IMR-90 (cell line): ENCODE data around the gene SLC9A9. TPM values are rescaled to one million over a fixed set of nuclear protein-coding genes. Genes with fewer than 3 reads are reported as not detected.

Experiments used
- ATAC-seq: fragments of 200-7000 bp; cut with Tn5 transposase; 2 replicates; pipeline ENCODE4 v1.9.1; 2020; ENCODE audit warnings: low read depth, mild to moderate bottlenecking, moderate library complexity
- BruUV-seq: library from RNA; stranded (reverse); fragments of 400-500 nt; replicated peaks from 2 replicates; lab custom pipeline; 2021; lab: Mats Ljungman, UMichigan
- CTCF ChIA-PET: fragments of 300-600 bp; formaldehyde crosslinking; extraction: SDS; loops from one replicate; lab custom pipeline; 2021; ENCODE audit warnings: antibody characterized with exemption; lab: Yijun Ruan, JAX
- POLR2A ChIA-PET: fragments of 300-600 bp; sonication (Branson Sonifier 250); formaldehyde crosslinking; loops from one replicate; lab custom pipeline; 2022; ENCODE audit warnings: antibody characterized with exemption; ENCODE audit not compliant: unreplicated experiment; lab: Charles Lee
- DNase-seq: peaks from one replicate; pipeline ENCODE4 v3.0.0; 2013
- H2AFZ ChIP-seq: replicated peaks from 2 replicates; pipeline ENCODE3; 2013; ENCODE audit warnings: low read length, mild to moderate bottlenecking; ENCODE audit not compliant: poor library complexity
- H2AK5ac ChIP-seq: 2 replicates; pipeline ENCODE4 v1.6.1; 2013; ENCODE audit warnings: low read depth, low read length, inconsistent platforms
- H2AK9ac ChIP-seq: replicated peaks from 2 replicates; pipeline ENCODE3; 2013; ENCODE audit warnings: mild to moderate bottlenecking, low read depth, low read length, moderate library complexity; ENCODE audit not compliant: poor library complexity
- H2BK120ac ChIP-seq: 2 replicates; pipeline ENCODE4 v1.6.1; 2013; ENCODE audit warnings: low read depth, low read length, inconsistent platforms
- H2BK15ac ChIP-seq: 3 replicates; pipeline ENCODE4 v1.6.1; 2013; ENCODE audit warnings: low read depth, low read length, inconsistent platforms
- H2BK20ac ChIP-seq: 2 replicates; pipeline ENCODE4 v1.6.1; 2013; ENCODE audit warnings: low read depth, mild to moderate bottlenecking, inconsistent platforms, low read length, moderate library complexity
- H2BK5ac ChIP-seq: 2 replicates; pipeline ENCODE4 v1.6.1; 2013; ENCODE audit warnings: mild to moderate bottlenecking, low read depth, low read length, inconsistent platforms; ENCODE audit not compliant: poor library complexity, severe bottlenecking
- H3K14ac ChIP-seq: replicated peaks from 2 replicates; pipeline ENCODE4 v1.6.1; 2013; ENCODE audit warnings: low read depth, low read length, inconsistent platforms
- H3K18ac ChIP-seq: 2 replicates; pipeline ENCODE4 v1.6.1; 2013; ENCODE audit warnings: low read depth, low read length, control low read depth
- H3K23ac ChIP-seq: 2 replicates; pipeline ENCODE4 v1.6.1; 2013; ENCODE audit warnings: low read depth, low read length, inconsistent platforms
- H3K27ac ChIP-seq: 2 replicates; pipeline ENCODE4 v1.5.1; 2013; ENCODE audit warnings: mild to moderate bottlenecking, control low read depth, low read length; ENCODE audit not compliant: insufficient read depth
- H3K27me3 ChIP-seq: 2 replicates; pipeline ENCODE4 v1.6.1; 2013; ENCODE audit warnings: low read length; ENCODE audit not compliant: control insufficient read depth, insufficient read depth
- H3K36me3 ChIP-seq: 2 replicates; pipeline ENCODE4 v1.6.1; 2013; ENCODE audit warnings: low read length, mixed read lengths; ENCODE audit not compliant: control insufficient read depth, insufficient read depth
- H3K4ac ChIP-seq: 2 replicates; pipeline ENCODE4 v1.6.1; 2013; ENCODE audit warnings: low read depth, low read length, inconsistent platforms
- H3K4me1 ChIP-seq: 2 replicates; pipeline ENCODE4 v1.6.1; 2013; ENCODE audit warnings: low read length, mixed read lengths; ENCODE audit not compliant: control insufficient read depth, insufficient read depth
- H3K4me2 ChIP-seq: 2 replicates; pipeline ENCODE4 v1.6.1; 2013; ENCODE audit warnings: low read depth, mild to moderate bottlenecking, control low read depth, low read length, moderate library complexity
- H3K4me3 ChIP-seq: 2 replicates; pipeline ENCODE4 v1.5.1; 2013; ENCODE audit warnings: low read depth, mild to moderate bottlenecking, control low read depth, low read length, moderate library complexity; ENCODE audit not compliant: insufficient read depth
- H3K56ac ChIP-seq: 2 replicates; pipeline ENCODE4 v1.6.1; 2013; ENCODE audit warnings: low read length, inconsistent platforms; ENCODE audit not compliant: insufficient read depth; ENCODE audit errors: extremely low read depth
- H3K79me1 ChIP-seq, 2 experiments: 2 replicates each; pipeline ENCODE4 v1.6.1; 2013; ENCODE audit warnings: low read length in 2 of 2, inconsistent platforms in 1 of 2, low read depth in 1 of 2
- H3K9ac ChIP-seq: 2 replicates; pipeline ENCODE4 v1.6.1; 2013; ENCODE audit warnings: low read depth, low read length, control low read depth
- H3K9me1 ChIP-seq: 2 replicates; pipeline ENCODE4 v1.6.1; 2013; ENCODE audit warnings: low read length, inconsistent platforms; ENCODE audit not compliant: insufficient read depth
- H3K9me3 ChIP-seq: 2 replicates; pipeline ENCODE4 v1.6.1; 2013; ENCODE audit warnings: low read length; ENCODE audit not compliant: control insufficient read depth, insufficient read depth
- H4K20me1 ChIP-seq: 2 replicates; pipeline ENCODE4 v1.6.1; 2013; ENCODE audit warnings: low read length, inconsistent platforms; ENCODE audit not compliant: insufficient read depth
- H4K5ac ChIP-seq: 2 replicates; pipeline ENCODE4 v1.6.1; 2013; ENCODE audit warnings: mild to moderate bottlenecking, low read depth, low read length, control low read depth
- H4K8ac ChIP-seq, 2 experiments: 2 replicates each; pipeline ENCODE4 v1.6.1; 2013; ENCODE audit warnings: low read depth in 2 of 2, low read length in 2 of 2, control low read depth in 1 of 2, inconsistent platforms in 1 of 2
- H4K91ac ChIP-seq: 2 replicates; pipeline ENCODE4 v1.6.1; 2013; ENCODE audit warnings: low read depth, low read length, inconsistent platforms; ENCODE audit not compliant: insufficient read depth
- CHD1 ChIP-seq: IDR thresholded peaks from 2 replicates; pipeline ENCODE4 v1.6.1; 2012; ENCODE audit warnings: low read depth, low read length, improper control_type of control experiment
- MAFK ChIP-seq: IDR thresholded peaks from 2 replicates; pipeline ENCODE4 v1.6.1; 2012; ENCODE audit warnings: low read depth, low read length, improper control_type of control experiment
- MAZ ChIP-seq: IDR thresholded peaks from 2 replicates; pipeline ENCODE4 v1.6.1; 2012; ENCODE audit warnings: low read depth, mild to moderate bottlenecking, low read length, improper control_type of control experiment, moderate library complexity, borderline replicate concordance
- RCOR1 ChIP-seq: IDR thresholded peaks from 2 replicates; pipeline ENCODE4 v1.6.1; 2012; ENCODE audit warnings: mild to moderate bottlenecking, low read length, improper control_type of control experiment; ENCODE audit not compliant: insufficient replicate concordance
- RFX5 ChIP-seq: IDR thresholded peaks from 2 replicates; pipeline ENCODE4 v1.8.0; 2012; ENCODE audit warnings: low read depth, mild to moderate bottlenecking, low read length, moderate library complexity
- SMC3 ChIP-seq: fragments of 150-350 bp; IDR thresholded peaks from 2 replicates; pipeline ENCODE4 v1.6.1; 2016; ENCODE audit warnings: low read depth, mild to moderate bottlenecking, antibody characterized with exemption, low read length, moderate library complexity
- USF2 ChIP-seq: fragments of 150-350 bp; IDR thresholded peaks from 2 replicates; pipeline ENCODE4 v1.6.1; 2017; ENCODE audit warnings: mild to moderate bottlenecking, antibody characterized with exemption, low read length, low read depth
- dilution Hi-C: fragments of 300-500 bp; cut with HindIII; formaldehyde crosslinking; loops from one replicate; pipeline ENCODE4 v1.14.3; 2018; ENCODE audit warnings: low sequenced_read_pairs; ENCODE audit not compliant: unreplicated experiment
- in situ Hi-C: fragments of 300-500 bp; cut with MboI; formaldehyde crosslinking; loops from 3 replicates; pipeline ENCODE4 v1.14.3; 2019; ENCODE audit warnings: low sequenced_read_pairs, inconsistent platforms, mixed read lengths
- intact Hi-C: fragments of 100-400 bp; cut with micrococcal nuclease; formaldehyde crosslinking; loops from 2 replicates; pipeline ENCODE4 v1.10.0; 2022
- polyA plus RNA-seq, 3 experiments: library from polyadenylated mRNA; depleted of rRNA; stranded (reverse); fragments of >200 nt; gene quantifications; 2 replicates each; pipeline ENCODE4 v1.2.3, GENCODE V29; 2012; ENCODE audit warnings: low replicate concordance in 1 of 3
- total RNA-seq: library from RNA; depleted of rRNA; stranded (reverse); fragments of >200 nt; gene quantifications from 2 replicates; pipeline ENCODE4 v1.2.3, GENCODE V29; 2012

Gene SLC9A9
- total and polyA plus RNA-seq, 2 of the 4 experiments (the other 2 are of a cell fraction): 1.4 to 2.3 TPM

- Histone ChIP-seq H2AFZ (no peak overlapping the region), H3K56ac (no peak overlapping the region), H3K27me3 (no peaks in the 10 kb centered on the region), H3K4ac (no peak overlapping the region), H4K91ac (no peak overlapping the region), H3K27ac (no peak overlapping the region), H2BK5ac (no peak overlapping the region), H3K4me2 (no peak overlapping the region), H3K36me3 (no peaks in the 10 kb centered on the region), H4K20me1 (no peaks in the 10 kb centered on the region), H3K23ac (no peak overlapping the region), H2BK15ac (no peak overlapping the region), H3K18ac (no peak overlapping the region), H2AK9ac (no peak overlapping the region), H2BK20ac (no peak overlapping the region), H3K9me3 (no peaks in the 10 kb centered on the region), H3K4me1 (no peaks in the 10 kb centered on the region; the same call in 1 of the 2 replicates), H3K9me1 (no peaks in the 10 kb centered on the region), H2BK120ac (no peak overlapping the region), H3K9ac (no peak overlapping the region), H3K4me3 (no peak overlapping the region), H3K79me1 (no peaks in the 10 kb centered on the region), H4K5ac (no peak overlapping the region), H4K8ac (no peak overlapping the region), H3K14ac (no peak overlapping the region), H2AK5ac (no peak overlapping the region)
- dilution Hi-C loops: no loop called here
- no peak for ATAC-seq
- BruUV-seq: no TSS peak
- intact Hi-C loops: no loop called here
- TF ChIP-seq RCOR1 (no peak), USF2 (no peak), MAZ (no peak), RFX5 (no peak), MAFK (no peak), SMC3 (no peak), CHD1 (no peak)
- CTCF ChIA-PET: interaction anchor here (1.1 kb wide), 1 partner anchor 18 kb away, joined by 3 read pairs; no protein-coding TSS in a partner anchor
- DNase-seq: no peak
- POLR2A ChIA-PET: no interaction called here
- in situ Hi-C loops: no loop called here
These were observed 94.8 kb downstream of the SLC9A9 start for GRCh38 chr3:143753456-143753855.
